Measurements from ENCODE around the gene COG3. TPM values are rescaled to one million over a fixed set of nuclear protein-coding genes. Genes with fewer than 3 reads are reported as not detected.

Gene COG3
- total RNA-seq, 4 donors from 2014 or later = 10.4 to 20.3 (median 17.8) TPM

DNA sequence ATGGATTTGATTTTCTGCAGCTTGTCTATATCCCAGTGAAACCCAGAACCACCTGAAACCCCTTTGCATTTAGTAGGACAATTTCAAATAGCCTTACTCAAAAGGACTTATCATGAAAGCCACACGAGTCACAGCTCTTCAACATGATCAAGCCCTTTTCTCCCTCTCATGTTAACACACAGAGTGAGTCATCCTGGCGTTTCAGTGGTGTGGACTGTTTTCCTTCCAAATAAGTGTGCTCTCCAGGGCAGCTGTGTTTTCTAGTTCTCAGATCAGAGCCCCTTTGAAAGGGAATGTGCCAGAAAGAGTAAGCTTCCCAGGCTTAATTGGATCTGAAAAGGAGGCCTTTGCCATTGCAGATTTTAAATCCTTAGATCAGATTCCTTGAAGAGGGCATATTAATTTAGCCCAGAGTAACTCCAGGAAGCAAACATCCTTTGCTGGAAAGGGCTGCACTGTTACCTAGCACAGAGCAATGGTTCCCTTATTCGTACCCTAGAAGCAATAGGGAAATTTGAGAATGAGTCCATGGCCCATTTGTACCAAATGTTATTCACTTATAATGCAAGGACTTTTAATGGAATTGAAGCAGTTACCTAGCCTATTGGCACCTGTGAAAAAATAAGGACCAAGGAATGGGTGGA, 99.5 kb downstream of the COG3 start:
- in situ Hi-C loops (cut with MboI; ENCODE audit: low sequenced_read_pairs in 4 of 4) (no loop called here), intact Hi-C loops (cut with DNase I; ENCODE audit: low total_unique reads) (no loop called here)
- peak in 1 of 2 donors; percentile 36 for ATAC-seq
- Histone ChIP-seq H3K4me3 (no peak overlapping the region), H3K27me3 (no peaks in the 10 kb centered on the region), H3K9me3 (no peaks in the 10 kb centered on the region), H3K4me1 (no peaks in the 10 kb centered on the region), H3K27ac (no peak overlapping the region), H3K36me3 (no peaks in the 10 kb centered on the region)
- no peak for TF ChIP-seq POLR2A (IDR thresholded peaks at IDR 0.05)
- TF ChIP-seq, protein P1, sequence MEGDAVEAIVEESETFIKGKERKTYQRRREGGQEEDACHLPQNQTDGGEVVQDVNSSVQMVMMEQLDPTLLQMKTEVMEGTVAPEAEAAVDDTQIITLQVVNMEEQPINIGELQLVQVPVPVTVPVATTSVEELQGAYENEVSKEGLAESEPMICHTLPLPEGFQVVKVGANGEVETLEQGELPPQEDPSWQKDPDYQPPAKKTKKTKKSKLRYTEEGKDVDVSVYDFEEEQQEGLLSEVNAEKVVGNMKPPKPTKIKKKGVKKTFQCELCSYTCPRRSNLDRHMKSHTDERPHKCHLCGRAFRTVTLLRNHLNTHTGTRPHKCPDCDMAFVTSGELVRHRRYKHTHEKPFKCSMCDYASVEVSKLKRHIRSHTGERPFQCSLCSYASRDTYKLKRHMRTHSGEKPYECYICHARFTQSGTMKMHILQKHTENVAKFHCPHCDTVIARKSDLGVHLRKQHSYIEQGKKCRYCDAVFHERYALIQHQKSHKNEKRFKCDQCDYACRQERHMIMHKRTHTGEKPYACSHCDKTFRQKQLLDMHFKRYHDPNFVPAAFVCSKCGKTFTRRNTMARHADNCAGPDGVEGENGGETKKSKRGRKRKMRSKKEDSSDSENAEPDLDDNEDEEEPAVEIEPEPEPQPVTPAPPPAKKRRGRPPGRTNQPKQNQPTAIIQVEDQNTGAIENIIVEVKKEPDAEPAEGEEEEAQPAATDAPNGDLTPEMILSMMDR (IDR thresholded peaks at IDR 0.05 in 4 of 5, conservative IDR thresholded peaks at IDR 0.05 in 1 of 5) = no peak
- DNase-seq = no peak

DNA sequence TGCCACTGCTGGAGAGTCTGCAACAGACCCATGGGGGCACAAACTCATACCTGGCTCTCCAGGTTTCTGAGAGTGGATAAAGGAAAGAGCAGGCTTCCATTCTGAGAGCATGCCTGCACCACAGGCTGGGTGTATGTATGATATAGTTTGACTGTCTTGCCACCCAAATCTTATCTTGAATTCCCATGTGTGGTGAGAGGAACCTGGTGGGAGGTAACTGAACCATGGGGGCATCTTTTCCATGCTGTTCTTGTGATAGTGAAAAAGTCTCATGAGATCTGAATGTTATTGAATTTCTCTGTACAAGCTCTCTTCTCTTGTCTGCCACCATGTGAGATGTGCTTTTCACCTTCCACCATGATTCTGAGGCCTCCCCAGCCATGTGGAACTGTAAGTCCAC, 100.6 kb downstream of the COG3 start:
- H3K27ac ChIP-seq = no peak overlapping the region
- H3K36me3 ChIP-seq = no peaks in the 10 kb centered on the region
- TF ChIP-seq, protein P1 (IDR thresholded peaks at IDR 0.05 in 4 of 5, conservative IDR thresholded peaks at IDR 0.05 in 1 of 5) = no peak
- TF ChIP-seq POLR2A (IDR thresholded peaks at IDR 0.05) = no peak
- no peaks in the 10 kb centered on the region for H3K4me1 ChIP-seq
- ATAC-seq (no peak), DNase-seq (no peak)
- intact Hi-C loops (cut with DNase I; ENCODE audit: low total_unique reads) (no loop called here), in situ Hi-C loops (cut with MboI; ENCODE audit: low sequenced_read_pairs in 4 of 4) (no loop called here)
- H3K4me3 ChIP-seq = no peak overlapping the region
- H3K9me3 ChIP-seq = no peaks in the 10 kb centered on the region
- H3K27me3 ChIP-seq = no peaks in the 10 kb centered on the region

DNA sequence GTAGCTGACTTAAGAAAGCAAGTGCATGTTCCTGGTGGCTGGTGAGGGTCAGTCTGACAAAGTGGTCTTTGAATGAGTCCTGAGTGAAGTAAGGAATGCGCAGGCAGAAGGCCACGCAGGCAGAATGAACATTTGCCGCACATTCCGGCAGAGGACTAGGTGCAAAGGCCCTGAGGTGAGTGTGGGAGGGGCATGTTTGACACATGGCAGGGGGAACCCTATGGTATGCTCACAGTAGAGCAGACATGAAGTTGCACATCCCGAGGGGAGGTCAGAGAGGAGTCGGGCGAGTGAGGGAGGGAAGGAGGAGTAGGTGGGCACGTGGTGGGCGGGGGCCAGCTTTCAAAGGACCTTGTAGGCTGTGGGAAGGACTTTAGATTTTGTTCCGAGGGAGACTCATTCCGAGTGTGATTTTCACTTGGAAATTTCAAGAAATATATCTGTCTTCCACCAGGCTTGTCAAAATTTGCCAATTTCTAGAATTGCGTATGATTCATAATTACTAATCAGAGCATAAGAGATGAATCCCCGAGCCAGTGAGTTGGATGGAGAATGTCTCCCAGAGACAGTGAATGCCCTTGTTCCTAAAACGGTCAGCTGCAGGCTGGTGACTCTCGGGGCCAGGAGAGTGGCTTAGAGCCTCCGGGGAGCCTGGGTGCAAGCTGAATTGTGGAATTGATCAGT, 110.5 kb downstream of the COG3 start:
- intact Hi-C loops (cut with DNase I; ENCODE audit: low total_unique reads) = no loop called here
- in situ Hi-C loops (cut with MboI; ENCODE audit: low sequenced_read_pairs in 4 of 4) = no loop called here
- TF ChIP-seq, protein P1 (IDR thresholded peaks at IDR 0.05 in 4 of 5, conservative IDR thresholded peaks at IDR 0.05 in 1 of 5) = no peak
- TF ChIP-seq POLR2A (IDR thresholded peaks at IDR 0.05) = no peak

DNA sequence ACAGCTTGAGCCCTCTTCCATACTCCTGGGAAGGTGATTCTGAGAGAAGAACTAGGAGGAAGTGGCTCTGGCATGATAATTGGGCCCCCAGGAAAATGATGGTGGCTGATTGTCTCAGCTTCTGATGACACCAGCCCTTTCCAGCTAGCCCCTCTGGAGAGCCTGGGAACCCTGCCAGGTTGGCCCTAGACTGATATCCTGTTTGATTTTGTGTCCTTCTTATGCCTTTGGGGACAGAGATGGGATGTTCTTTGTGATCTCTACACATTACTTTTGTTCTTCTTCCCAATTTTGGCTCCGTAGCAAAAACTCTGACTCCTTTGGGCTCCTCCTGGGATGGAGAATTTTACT, 111.1 kb downstream of the COG3 start:
- TF ChIP-seq POLR2A (IDR thresholded peaks at IDR 0.05) = no peak
- TF ChIP-seq, protein P1 (IDR thresholded peaks at IDR 0.05 in 4 of 5, conservative IDR thresholded peaks at IDR 0.05 in 1 of 5) = no peak
- no peak for ATAC-seq
- no peak for DNase-seq
- H3K27ac ChIP-seq = no peak overlapping the region
- no peaks in the 10 kb centered on the region for H3K9me3 ChIP-seq
- no peaks in the 10 kb centered on the region for H3K27me3 ChIP-seq
- in situ Hi-C loops (cut with MboI; ENCODE audit: low sequenced_read_pairs in 4 of 4) = no loop called here
- intact Hi-C loops (cut with DNase I; ENCODE audit: low total_unique reads) = no loop called here
- no peak overlapping the region for H3K4me3 ChIP-seq
- H3K36me3 ChIP-seq = no peaks in the 10 kb centered on the region
- no peaks in the 10 kb centered on the region for H3K4me1 ChIP-seq

More for the DNA sequence above, 110.5 kb downstream of the COG3 start:
- Histone ChIP-seq H3K9me3 (no peaks in the 10 kb centered on the region), H3K27me3 (no peaks in the 10 kb centered on the region), H3K4me3 (no peak overlapping the region), H3K4me1 (no peaks in the 10 kb centered on the region), H3K36me3 (no peaks in the 10 kb centered on the region), H3K27ac (no peak overlapping the region)
- no peak for DNase-seq
- no peak for ATAC-seq

Measured in gastrocnemius medialis (tissue), 4 donors.